Ascending aorta (tissue), 2 donors: ENCODE measurements around the gene PLA2G4D. TPM values are rescaled to one million over a fixed set of nuclear protein-coding genes. Genes with fewer than 3 reads are reported as not detected.

Source experiments
- DNase-seq, 2 donors: peaks; one replicate each; pipeline ENCODE4 v3.0.0-alpha.2; 2019; ENCODE audit warnings: low spot score in 2 of 2
- H3K27ac ChIP-seq, 2 donors: fragments of 200-600 bp; sonication (generic); one replicate each; pipeline ENCODE4 v1.5.1; 2016 to 2017; ENCODE audit warnings: mild to moderate bottlenecking in 1 of 2
- H3K27me3 ChIP-seq: fragments of 200-600 bp; sonication (generic); one replicate; pipeline ENCODE4 v1.5.1; 2017
- H3K36me3 ChIP-seq, 2 donors: fragments of 200-600 bp; sonication (generic); one replicate each; pipeline ENCODE4 v1.5.1; 2016
- H3K4me1 ChIP-seq, 2 donors: fragments of 200-600 bp; sonication (generic); one replicate each; pipeline ENCODE4 v1.5.1; 2016 to 2017; ENCODE audit warnings: mild to moderate bottlenecking in 1 of 2
- H3K4me3 ChIP-seq, 2 donors: fragments of 200-600 bp; sonication (generic); one replicate each; pipeline ENCODE4 v1.5.1; 2016 to 2017; ENCODE audit warnings: mild to moderate bottlenecking in 1 of 2
- H3K9me3 ChIP-seq, 2 donors: fragments of 200-600 bp; sonication (generic); one replicate each; pipeline ENCODE4 v1.5.1; 2016
- CTCF ChIP-seq, 3 experiments: fragments of 200-600 bp in 2 of 3; fragments of 450-650 bp in 1 of 3; sonication (generic) in 2 of 3; IDR thresholded peaks; one replicate each; pipeline ENCODE4 v1.5.1; 2016 to 2019; ENCODE audit warnings: antibody characterized with exemption in 3 of 3, mild to moderate bottlenecking in 1 of 3, moderate library complexity in 1 of 3
- intact Hi-C: fragments of 100-400 bp; cut with DNase I; formaldehyde crosslinking; loops from one replicate; pipeline ENCODE4 v1.15.1; 2023
- total RNA-seq: library from RNA; depleted of rRNA; stranded (reverse); fragments of >200 nt; gene quantifications from one replicate; pipeline ENCODE4 v1.1.0, GENCODE V29; 2016

The PLA2G4D gene
- total RNA-seq, 1 donor from 2014 or later, result not detected

GRCh38 chr15:42104095-42104891 is 9.9 kb upstream of the PLA2G4D start:
- Histone ChIP-seq H3K27ac (no peak overlapping the region), H3K9me3 (no peaks in the 10 kb centered on the region), H3K36me3 (no peaks in the 10 kb centered on the region), H3K4me3 (no peak overlapping the region), H3K4me1 (no peaks in the 10 kb centered on the region), H3K27me3 (no peaks in the 10 kb centered on the region)
- intact Hi-C loops, result no loop called here
- DNase-seq, result no peak
- TF ChIP-seq CTCF (IDR thresholded peaks at IDR 0.05), result no peak

- intact Hi-C loops, result no loop called here
- no peak for DNase-seq
Observed at GRCh38 chr15:42102646-42103235, 8.4 kb upstream of the PLA2G4D start.

GRCh38 chr15:42101861-42102260 is 7.5 kb upstream of the PLA2G4D start:
- Histone ChIP-seq H3K4me3 (no peak overlapping the region), H3K27ac (no peak overlapping the region), H3K9me3 (no peaks in the 10 kb centered on the region), H3K36me3 (no peaks in the 10 kb centered on the region), H3K27me3 (no peaks in the 10 kb centered on the region), H3K4me1 (no peaks in the 10 kb centered on the region)
- intact Hi-C loops, result no loop called here
- TF ChIP-seq CTCF (IDR thresholded peaks at IDR 0.05), result no peak
- DNase-seq, result no peak

More at GRCh38 chr15:42102646-42103235, 8.4 kb upstream of the PLA2G4D start:
- Histone ChIP-seq H3K27ac (no peak overlapping the region), H3K4me3 (no peak overlapping the region), H3K36me3 (no peaks in the 10 kb centered on the region), H3K27me3 (no peaks in the 10 kb centered on the region), H3K4me1 (no peaks in the 10 kb centered on the region), H3K9me3 (no peaks in the 10 kb centered on the region)
- TF ChIP-seq CTCF (IDR thresholded peaks at IDR 0.05), result no peak

- intact Hi-C loops, result no loop called here
- Histone ChIP-seq H3K9me3 (no peaks in the 10 kb centered on the region), H3K4me1 (no peaks in the 10 kb centered on the region), H3K27ac (no peak overlapping the region), H3K27me3 (no peaks in the 10 kb centered on the region), H3K4me3 (no peak overlapping the region), H3K36me3 (no peaks in the 10 kb centered on the region)
- no peak for TF ChIP-seq CTCF (IDR thresholded peaks at IDR 0.05)
- no peak for DNase-seq
Observed at GRCh38 chr15:42100021-42100800, 5.8 kb upstream of the PLA2G4D start.

GRCh38 chr15:42097018-42097417 is 2.7 kb upstream of the PLA2G4D start:
- no peak for DNase-seq
- peaks cover 0 to 5% of the 10 kb centered on the region in 2 donors for H3K4me1 ChIP-seq
- H3K36me3 ChIP-seq, result no peaks in the 10 kb centered on the region
- intact Hi-C loops, result no loop called here
- no peak overlapping the region for H3K4me3 ChIP-seq
- H3K9me3 ChIP-seq, result no peaks in the 10 kb centered on the region
- no peaks in the 10 kb centered on the region for H3K27me3 ChIP-seq
- no peak overlapping the region for H3K27ac ChIP-seq
- no peak for TF ChIP-seq CTCF (IDR thresholded peaks at IDR 0.05)
